HEK293T (cell line): ENCODE measurements around the gene ACOT7.

Experiments
- CTCF ChIA-PET: fragments of 350-600 bp; formaldehyde crosslinking; extraction: SDS; loops from one replicate; lab custom pipeline; 2021; ENCODE audit warnings: antibody characterized with exemption, inconsistent platforms; lab: Yijun Ruan, JAX
- POLR2A ChIA-PET: fragments of 350-600 bp; formaldehyde crosslinking; extraction: SDS; loops from one replicate; lab custom pipeline; 2020; ENCODE audit warnings: antibody characterized with exemption, inconsistent platforms; lab: Yijun Ruan, JAX
- DNase-seq: peaks from one replicate; pipeline ENCODE4 v3.0.0; 2012; ENCODE audit warnings: mixed read lengths; ENCODE audit errors: extremely low spot score
- ARNT ChIP-seq: fragments of 450-650 bp; IDR thresholded peaks from 2 replicates; pipeline ENCODE4 v1.6.1; 2017; ENCODE audit warnings: mild to moderate bottlenecking
- BHLHE40 ChIP-seq: fragments of 450-650 bp; IDR thresholded peaks from 2 replicates; pipeline ENCODE4 v1.6.1; 2016; ENCODE audit warnings: mild to moderate bottlenecking, moderate library complexity, borderline replicate concordance
- CTBP1 ChIP-seq: fragments of 450-650 bp; IDR thresholded peaks from 2 replicates; pipeline ENCODE4 v1.6.1; 2016; ENCODE audit warnings: borderline replicate concordance
- ELF4 ChIP-seq: fragments of 450-650 bp; IDR thresholded peaks from 2 replicates; pipeline ENCODE4 v1.6.1; 2017; ENCODE audit warnings: antibody characterized with exemption
- FOXA1 ChIP-seq: fragments of 450-650 bp; IDR thresholded peaks from 2 replicates; pipeline ENCODE4 v1.6.1; 2016; ENCODE audit warnings: mild to moderate bottlenecking
- FOXK2 ChIP-seq: fragments of 450-650 bp; IDR thresholded peaks from 2 replicates; pipeline ENCODE4 v1.6.1; 2016; ENCODE audit warnings: mild to moderate bottlenecking
- FOXM1 ChIP-seq: fragments of 450-650 bp; IDR thresholded peaks from 2 replicates; pipeline ENCODE4 v1.6.1; 2017; ENCODE audit warnings: mild to moderate bottlenecking, borderline replicate concordance
- HDGF ChIP-seq: fragments of 450-650 bp; IDR thresholded peaks from 2 replicates; pipeline ENCODE4 v1.6.1; 2017; ENCODE audit warnings: antibody characterized with exemption, borderline replicate concordance
- L3MBTL2 ChIP-seq: fragments of 450-650 bp; conservative IDR thresholded peaks from 2 replicates; pipeline ENCODE4 v1.6.1; 2016; ENCODE audit warnings: mild to moderate bottlenecking
- LEF1 ChIP-seq: fragments of 450-650 bp; IDR thresholded peaks from 2 replicates; pipeline ENCODE4 v1.6.1; 2017; ENCODE audit warnings: mild to moderate bottlenecking, borderline replicate concordance
- NFRKB ChIP-seq: fragments of 450-650 bp; IDR thresholded peaks from 2 replicates; pipeline ENCODE4 v1.6.1; 2016; ENCODE audit warnings: mild to moderate bottlenecking, moderate library complexity
- PKNOX1 ChIP-seq: fragments of 450-650 bp; IDR thresholded peaks from 2 replicates; pipeline ENCODE4 v1.6.1; 2016
- SP1 ChIP-seq: fragments of 450-650 bp; IDR thresholded peaks from 2 replicates; pipeline ENCODE4 v1.6.1; 2017
- SUZ12 ChIP-seq: fragments of 450-650 bp; IDR thresholded peaks from 2 replicates; pipeline ENCODE4 v1.6.1; 2016; ENCODE audit warnings: mild to moderate bottlenecking
- TARDBP ChIP-seq: fragments of 450-650 bp; IDR thresholded peaks from 2 replicates; pipeline ENCODE4 v1.6.1; 2016
- ZNF384 ChIP-seq: fragments of 450-650 bp; IDR thresholded peaks from 2 replicates; pipeline ENCODE4 v1.6.1; 2016

ACOT7 gene

GRCh38 chr1:6257541-6258069, 136.0 kb downstream of the ACOT7 start:
- CTCF ChIA-PET, result no interaction called here
- POLR2A ChIA-PET, result no interaction called here
- TF ChIP-seq LEF1 (no peak), ARNT (no peak), HDGF (no peak), CTBP1 (no peak), SP1 (no peak), L3MBTL2 (no peak), FOXM1 (no peak)
- DNase-seq, result no peak

DNA sequence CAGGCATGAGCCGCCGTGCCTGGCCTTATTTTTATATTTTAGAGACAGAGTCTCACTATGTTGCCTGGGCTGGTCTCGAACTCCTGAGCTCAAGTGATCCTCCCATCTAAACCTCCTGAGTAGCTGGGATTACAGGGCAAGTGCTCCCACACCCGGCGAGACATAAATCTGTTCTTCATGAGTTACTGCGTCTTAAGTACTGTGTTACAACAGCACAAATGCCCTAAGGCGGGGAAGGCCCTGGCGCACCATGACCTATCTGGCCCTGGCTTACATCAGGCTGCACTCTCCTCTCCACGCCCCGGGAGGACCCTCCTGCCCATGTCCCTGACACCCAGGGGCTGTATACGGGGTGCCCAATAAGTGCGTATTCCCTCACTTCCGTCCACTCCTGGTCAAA, 136.9 kb downstream of the ACOT7 start:
- no peak for DNase-seq
- TF ChIP-seq PKNOX1, result peak; percentile 74
- TF ChIP-seq CTBP1, result no peak
- no peak for TF ChIP-seq NFRKB
- no peak for TF ChIP-seq TARDBP
- TF ChIP-seq SP1, result no peak
- ChIA-PET CTCF (interaction anchor here (0.6 to 0.8 kb wide), 2 partner anchors 9 to 88 kb away, joined by 3 read pairs; no protein-coding TSS in a partner anchor), POLR2A (no interaction called here)

- no peak for DNase-seq
- POLR2A ChIA-PET, result no interaction called here
- CTCF ChIA-PET, result no interaction called here
- TF ChIP-seq ELF4, result no peak
- no peak for TF ChIP-seq BHLHE40
- TF ChIP-seq SP1, result no peak
- no peak for TF ChIP-seq TARDBP
- no peak for TF ChIP-seq CTBP1
- TF ChIP-seq PKNOX1, result no peak
- no peak for TF ChIP-seq NFRKB
- no peak for TF ChIP-seq FOXK2
- TF ChIP-seq LEF1, result no peak
- no peak for TF ChIP-seq L3MBTL2
- no peak for TF ChIP-seq FOXM1
- TF ChIP-seq ZNF384, result no peak
- TF ChIP-seq SUZ12, result no peak
- no peak for TF ChIP-seq FOXA1
- TF ChIP-seq HDGF, result no peak
- no peak for TF ChIP-seq ARNT
These were observed 138.9 kb downstream of the ACOT7 start for GRCh38 chr1:6254691-6255090.

DNA sequence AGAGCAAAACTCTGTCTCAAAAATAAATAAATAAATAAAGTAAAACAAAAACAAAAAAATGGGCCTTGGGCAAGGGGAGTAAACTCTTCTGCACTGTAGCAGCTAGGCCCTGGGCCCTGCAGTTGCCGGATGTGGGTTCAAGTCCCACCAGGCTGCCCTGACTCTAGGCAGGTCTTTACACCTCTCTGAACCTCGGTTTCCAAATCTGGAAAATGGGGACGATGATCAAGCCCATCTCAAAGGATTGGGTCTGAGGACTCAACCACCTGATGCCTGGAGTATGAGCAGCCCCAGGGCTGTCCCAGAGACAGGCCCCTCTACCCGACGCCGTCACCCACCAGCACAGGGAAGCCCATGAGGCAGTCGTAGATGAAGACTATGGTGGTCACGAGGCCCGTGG, 140.2 kb downstream of the ACOT7 start:
- TF ChIP-seq BHLHE40 (no peak), SP1 (no peak), L3MBTL2 (no peak), CTBP1 (no peak), FOXK2 (no peak), NFRKB (no peak), ARNT (no peak), SUZ12 (no peak)

DNA sequence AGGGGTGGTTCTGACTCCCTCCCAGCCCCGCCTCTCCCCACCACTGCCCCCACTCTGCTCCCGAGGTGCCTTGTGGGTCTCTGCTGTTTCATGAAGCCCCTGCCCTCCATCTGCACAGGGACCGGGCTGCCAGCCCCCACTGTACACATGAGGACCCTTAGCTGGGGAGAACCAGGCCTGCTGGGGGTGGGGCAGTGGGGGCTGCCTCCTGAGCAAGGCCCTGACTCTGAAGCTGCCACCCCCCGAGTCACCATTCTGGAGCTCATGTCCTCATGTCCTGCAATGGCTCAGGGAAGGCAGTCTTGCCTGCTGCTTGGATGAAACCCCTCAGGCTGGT, 141.2 kb downstream of the ACOT7 start:
- CTCF ChIA-PET, result interaction anchor here (1.0 kb wide), 1 partner anchor 14 kb away, joined by 6 read pairs; no protein-coding TSS in a partner anchor
- TF ChIP-seq TARDBP (no peak), FOXM1 (no peak), SUZ12 (no peak), ELF4 (no peak), BHLHE40 (no peak), SP1 (no peak), LEF1 (no peak), ZNF384 (no peak), FOXK2 (no peak), FOXA1 (no peak), PKNOX1 (no peak), L3MBTL2 (no peak), HDGF (no peak), ARNT (no peak), CTBP1 (no peak), NFRKB (no peak)
- DNase-seq, result no peak
- POLR2A ChIA-PET, result no interaction called here

More for the DNA sequence above, 140.2 kb downstream of the ACOT7 start:
- POLR2A ChIA-PET, result interaction anchor here (0.6 kb wide), 1 partner anchor 91 kb away, joined by 3 read pairs; no protein-coding TSS in a partner anchor
- DNase-seq, result no peak
- CTCF ChIA-PET, result interaction anchor here (0.7 to 1.0 kb wide), 2 partner anchors 15 to 174 kb away, joined by 6 to 7 read pairs; no protein-coding TSS in a partner anchor

DNA sequence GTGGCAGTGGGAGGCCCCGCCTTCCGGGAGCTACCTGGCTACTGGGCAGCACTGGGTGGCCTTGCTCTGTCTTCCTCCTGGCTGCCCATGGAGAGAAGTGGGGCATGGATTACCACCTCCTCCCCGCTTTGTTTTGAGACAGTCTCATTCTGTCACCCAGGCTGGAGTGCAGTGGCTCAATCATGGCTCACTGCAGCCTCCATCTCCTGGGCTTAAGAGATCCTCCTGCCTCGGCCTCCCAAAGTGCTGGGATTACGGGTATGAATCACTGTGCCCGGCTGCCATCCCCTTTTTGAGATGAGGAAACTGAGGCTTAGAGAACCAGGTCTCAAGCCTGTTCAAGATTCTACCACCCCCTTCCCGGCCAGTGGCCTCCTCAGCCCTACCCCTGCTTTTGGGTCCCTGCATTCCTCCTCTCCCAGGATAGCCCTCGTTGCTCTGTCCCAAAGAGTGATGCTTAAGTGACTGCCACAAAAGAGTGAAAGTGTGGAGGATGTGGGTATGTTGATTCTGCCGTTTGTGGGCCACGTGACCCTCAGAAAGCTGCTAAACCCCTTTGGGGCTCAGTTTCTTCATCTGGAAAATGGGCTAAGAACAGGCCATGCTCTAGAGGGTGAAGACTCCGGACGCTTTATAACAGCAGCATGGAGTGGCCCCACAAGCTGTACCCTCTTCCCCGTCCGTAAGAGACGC, 141.7 kb downstream of the ACOT7 start:
- ChIA-PET CTCF (no interaction called here), POLR2A (no interaction called here)
- TF ChIP-seq ELF4 (no peak), FOXM1 (no peak), SUZ12 (no peak)
- DNase-seq, result no peak
